Measurements from ENCODE around the gene ATP10A.

ATP10A gene

DNA sequence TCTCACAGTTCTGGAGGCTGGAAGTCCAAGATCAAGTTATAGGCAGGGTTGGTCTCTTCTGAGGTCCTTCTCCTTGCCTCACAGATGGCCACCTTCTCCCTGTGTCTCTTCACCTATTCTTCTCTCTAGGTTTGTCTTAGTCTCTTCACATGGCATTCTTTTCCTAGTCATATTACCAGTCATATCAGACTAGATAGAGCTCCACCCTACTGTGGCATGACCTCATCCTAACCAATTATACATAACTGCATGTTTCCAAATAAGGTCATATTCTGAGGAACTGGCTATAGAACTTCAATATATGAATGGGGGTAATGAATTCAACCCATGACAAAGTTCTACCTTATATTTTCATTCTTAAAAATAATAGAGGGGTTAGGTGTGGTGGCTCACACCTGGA is 227.9 kb downstream of the ATP10A start:
- Histone ChIP-seq H3K9me3 (ENCODE audit: low read length) (no peaks in the 10 kb centered on the region), H4K20me1 (ENCODE audit: insufficient read depth, low read length) (no peaks in the 10 kb centered on the region), H3K9me2 (ENCODE audit: low read depth, low read length) (no peaks in the 10 kb centered on the region), H3K27ac (ENCODE audit: low read depth, low read length, poor library complexity, severe bottlenecking) (no peak overlapping the region), H3K4me1 (ENCODE audit: insufficient read depth, low read length, severe bottlenecking) (no peaks in the 10 kb centered on the region), H3K36me3 (ENCODE audit: insufficient read depth, low read length) (no peaks in the 10 kb centered on the region), H3K27me3 (ENCODE audit: insufficient read depth, low read length) (no peaks in the 10 kb centered on the region), H3K4me3 (ENCODE audit: low read depth, low read length, poor library complexity, severe bottlenecking) (no peak overlapping the region), H3K79me2 (ENCODE audit: insufficient read depth, low read length) (no peaks in the 10 kb centered on the region), H3F3A (ENCODE audit: insufficient read depth, low read length) (no peaks in the 10 kb centered on the region), H3K4me2 (ENCODE audit: low read length) (no peak overlapping the region), H3K9ac (ENCODE audit: low read length) (no peak overlapping the region), H2AFZ (ENCODE audit: low read length) (no peak overlapping the region)
- TF ChIP-seq EZH2 (IDR thresholded peaks at IDR 0.05; ENCODE audit: borderline replicate concordance, low read length) = no peak
- TF ChIP-seq, protein P1, sequence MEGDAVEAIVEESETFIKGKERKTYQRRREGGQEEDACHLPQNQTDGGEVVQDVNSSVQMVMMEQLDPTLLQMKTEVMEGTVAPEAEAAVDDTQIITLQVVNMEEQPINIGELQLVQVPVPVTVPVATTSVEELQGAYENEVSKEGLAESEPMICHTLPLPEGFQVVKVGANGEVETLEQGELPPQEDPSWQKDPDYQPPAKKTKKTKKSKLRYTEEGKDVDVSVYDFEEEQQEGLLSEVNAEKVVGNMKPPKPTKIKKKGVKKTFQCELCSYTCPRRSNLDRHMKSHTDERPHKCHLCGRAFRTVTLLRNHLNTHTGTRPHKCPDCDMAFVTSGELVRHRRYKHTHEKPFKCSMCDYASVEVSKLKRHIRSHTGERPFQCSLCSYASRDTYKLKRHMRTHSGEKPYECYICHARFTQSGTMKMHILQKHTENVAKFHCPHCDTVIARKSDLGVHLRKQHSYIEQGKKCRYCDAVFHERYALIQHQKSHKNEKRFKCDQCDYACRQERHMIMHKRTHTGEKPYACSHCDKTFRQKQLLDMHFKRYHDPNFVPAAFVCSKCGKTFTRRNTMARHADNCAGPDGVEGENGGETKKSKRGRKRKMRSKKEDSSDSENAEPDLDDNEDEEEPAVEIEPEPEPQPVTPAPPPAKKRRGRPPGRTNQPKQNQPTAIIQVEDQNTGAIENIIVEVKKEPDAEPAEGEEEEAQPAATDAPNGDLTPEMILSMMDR (IDR thresholded peaks at IDR 0.05; ENCODE audit: low read length) = no peak

DNA sequence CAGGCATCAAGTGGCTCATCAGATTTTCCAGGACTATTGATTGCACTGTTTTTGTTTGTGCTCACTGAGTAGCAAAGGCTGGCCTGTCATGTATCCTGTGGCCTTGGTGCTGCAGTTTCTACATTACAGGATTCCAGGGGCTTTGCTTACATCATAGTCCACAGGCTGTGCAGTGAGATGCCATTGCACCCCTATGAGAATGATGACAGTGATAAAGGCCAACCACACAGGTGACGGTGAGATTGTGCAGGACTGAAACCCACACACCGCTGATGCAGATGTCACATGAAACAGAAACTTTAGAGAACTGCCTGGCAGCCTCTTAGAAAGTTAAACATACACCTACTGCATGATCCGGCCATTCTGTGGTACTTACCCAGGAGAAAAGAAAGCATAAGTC is 229.3 kb downstream of the ATP10A start:
- Histone ChIP-seq H3K4me1 (ENCODE audit: insufficient read depth, low read length, severe bottlenecking) (no peaks in the 10 kb centered on the region), H3F3A (ENCODE audit: insufficient read depth, low read length) (no peaks in the 10 kb centered on the region), H3K9me3 (ENCODE audit: low read length) (no peaks in the 10 kb centered on the region), H3K36me3 (ENCODE audit: insufficient read depth, low read length) (no peaks in the 10 kb centered on the region), H4K20me1 (ENCODE audit: insufficient read depth, low read length) (no peaks in the 10 kb centered on the region), H3K79me2 (ENCODE audit: insufficient read depth, low read length) (no peaks in the 10 kb centered on the region), H2AFZ (ENCODE audit: low read length) (no peak overlapping the region), H3K27ac (ENCODE audit: low read depth, low read length, poor library complexity, severe bottlenecking) (no peak overlapping the region), H3K4me3 (ENCODE audit: low read depth, low read length, poor library complexity, severe bottlenecking) (no peak overlapping the region), H3K9me2 (ENCODE audit: low read depth, low read length) (no peaks in the 10 kb centered on the region), H3K4me2 (ENCODE audit: low read length) (no peak overlapping the region), H3K9ac (ENCODE audit: low read length) (no peak overlapping the region), H3K27me3 (ENCODE audit: insufficient read depth, low read length) (no peaks in the 10 kb centered on the region)
- no peak for TF ChIP-seq EZH2 (IDR thresholded peaks at IDR 0.05; ENCODE audit: borderline replicate concordance, low read length)
- TF ChIP-seq, protein P1 (IDR thresholded peaks at IDR 0.05; ENCODE audit: low read length) = no peak

DNA sequence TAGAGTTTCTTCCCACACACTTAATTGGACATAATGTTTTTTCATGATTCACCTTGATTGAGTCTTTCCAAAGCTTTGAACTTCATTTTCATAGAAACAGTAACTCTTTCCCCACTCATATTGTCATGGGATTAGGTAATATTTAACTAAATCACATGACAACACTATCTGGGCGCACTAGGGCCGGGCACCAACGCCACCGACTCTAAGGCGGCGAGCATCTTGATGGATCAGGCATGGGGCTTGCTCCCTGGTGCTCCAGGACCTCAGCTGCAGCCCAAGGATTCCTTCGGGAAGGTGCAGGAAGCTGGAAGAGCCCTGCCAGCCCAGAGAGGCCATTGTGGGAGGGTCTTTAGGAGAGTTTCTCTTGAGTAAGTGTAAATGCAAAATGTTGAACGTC is 231.2 kb downstream of the ATP10A start:
- no peaks in the 10 kb centered on the region for H3K79me2 ChIP-seq (ENCODE audit: insufficient read depth, low read length)
- no peak for TF ChIP-seq EZH2 (IDR thresholded peaks at IDR 0.05; ENCODE audit: borderline replicate concordance, low read length)
- TF ChIP-seq, protein P1 (IDR thresholded peaks at IDR 0.05; ENCODE audit: low read length) = no peak

More for the DNA sequence above, 231.2 kb downstream of the ATP10A start:
- H3K4me3 ChIP-seq (ENCODE audit: low read depth, low read length, poor library complexity, severe bottlenecking) = no peak overlapping the region
- H3K4me1 ChIP-seq (ENCODE audit: insufficient read depth, low read length, severe bottlenecking) = no peaks in the 10 kb centered on the region
- no peak overlapping the region for H3K4me2 ChIP-seq (ENCODE audit: low read length)
- H2AFZ ChIP-seq (ENCODE audit: low read length) = no peak overlapping the region
- H3K9ac ChIP-seq (ENCODE audit: low read length) = no peak overlapping the region
- no peaks in the 10 kb centered on the region for H3K9me3 ChIP-seq (ENCODE audit: low read length)
- no peaks in the 10 kb centered on the region for H4K20me1 ChIP-seq (ENCODE audit: insufficient read depth, low read length)
- H3K9me2 ChIP-seq (ENCODE audit: low read depth, low read length) = no peaks in the 10 kb centered on the region
- H3F3A ChIP-seq (ENCODE audit: insufficient read depth, low read length) = no peaks in the 10 kb centered on the region
- no peaks in the 10 kb centered on the region; the same call in 1 of the 2 replicates for H3K27me3 ChIP-seq (ENCODE audit: insufficient read depth, low read length)
- no peak overlapping the region for H3K27ac ChIP-seq (ENCODE audit: low read depth, low read length, poor library complexity, severe bottlenecking)
- no peaks in the 10 kb centered on the region for H3K36me3 ChIP-seq (ENCODE audit: insufficient read depth, low read length)
